Measurements from ENCODE around the gene GNB2.
"Not testable (repeated sequence)": the region's sequence is repeated elsewhere in the genome, so short reads cannot be mapped to it uniquely, and the experiment has no call there.

Gene GNB2

DNA sequence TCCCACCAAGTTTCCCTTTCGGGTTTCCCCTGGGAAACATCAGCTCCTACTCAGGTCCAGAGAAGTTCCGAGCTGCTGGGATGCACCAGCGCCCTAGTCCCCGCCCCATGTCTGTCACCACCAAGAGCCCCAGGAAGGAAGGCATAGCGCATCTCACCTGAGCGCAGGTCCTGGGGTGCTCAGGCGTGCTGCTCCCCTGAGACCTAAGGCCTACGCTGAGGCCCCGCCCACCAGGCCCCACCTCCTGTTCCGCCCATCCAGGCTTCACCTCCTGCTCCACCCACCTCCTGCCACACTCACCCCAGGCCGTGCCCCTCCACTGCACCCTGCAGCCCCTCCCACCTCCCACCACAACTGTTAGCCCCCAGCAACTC, 31.0 kb upstream of the GNB2 start:
- H3K4me1 Mint-ChIP-seq: peaks cover 5 to 6% of the 10 kb centered on the region in 2 donors
- ATAC-seq (replicated peaks) (peak; percentile 67 to 72), DNase-seq (no peak)
- H3K27ac Mint-ChIP-seq: no peak overlapping the region
- H3K36me3 Mint-ChIP-seq: no peaks in the 10 kb centered on the region
- no peak overlapping the region for H3K4me3 Mint-ChIP-seq
- H3K27me3 Mint-ChIP-seq: peaks cover 18 to 49% of the 10 kb centered on the region in 2 donors
- no peaks in the 10 kb centered on the region for H3K9me3 Mint-ChIP-seq

DNA sequence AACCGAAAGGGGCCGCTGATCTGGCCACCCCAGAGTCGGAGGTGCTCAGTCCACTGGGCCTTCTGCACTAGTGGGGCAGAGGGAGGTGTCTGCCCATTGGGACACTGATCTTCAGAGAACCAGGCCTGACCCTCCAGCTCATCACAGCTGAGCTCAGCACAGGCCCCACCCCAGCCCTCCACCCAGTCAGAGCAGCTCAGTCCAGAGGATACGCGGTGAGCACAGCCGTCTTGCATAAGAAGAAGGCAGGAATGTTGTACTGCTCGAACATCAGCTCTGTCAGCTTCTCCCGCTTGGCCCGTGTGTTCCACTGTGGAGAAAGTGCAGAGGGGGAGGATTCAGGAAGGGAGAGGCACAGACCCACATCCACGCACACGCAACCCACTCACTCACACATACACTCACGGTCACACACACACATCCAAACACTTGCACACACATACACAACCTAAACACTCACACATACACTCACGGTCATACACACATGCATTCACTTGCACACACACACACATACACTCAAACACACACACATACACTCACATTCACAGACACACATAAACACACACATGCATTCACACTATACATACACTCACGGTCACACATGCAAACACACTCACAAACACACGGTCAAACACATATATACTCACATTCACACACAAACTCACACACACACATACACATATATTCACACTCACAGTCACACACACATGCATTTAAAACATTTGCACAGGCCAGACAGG, 23.5 kb upstream of the GNB2 start:
- Mint-ChIP-seq H3K9me3 (no peaks in the 10 kb centered on the region), H3K4me3 (no peak overlapping the region), H3K36me3 (peaks cover 0 to 3% of the 10 kb centered on the region in 2 donors), H3K27me3 (peaks cover 42 to 72% of the 10 kb centered on the region in 2 donors), H3K4me1 (peaks cover 0 to 3% of the 10 kb centered on the region in 2 donors), H3K27ac (no peak overlapping the region)
- ATAC-seq (replicated peaks) (no peak), DNase-seq (no peak)

- H3K9me3 Mint-ChIP-seq: peaks cover 0 to 1% of the 10 kb centered on the region in 2 donors
- peaks cover 0 to 3% of the 10 kb centered on the region in 2 donors for H3K36me3 Mint-ChIP-seq
- DNase-seq: no peak
- H3K27ac Mint-ChIP-seq: no peak overlapping the region
- no peak for ATAC-seq (replicated peaks)
- peaks cover 0 to 3% of the 10 kb centered on the region in 2 donors for H3K4me1 Mint-ChIP-seq
- H3K4me3 Mint-ChIP-seq: no peak overlapping the region
- peaks cover 54 to 72% of the 10 kb centered on the region in 2 donors for H3K27me3 Mint-ChIP-seq
These were observed 18.4 kb upstream of the GNB2 start for GRCh38 chr7:100654908-100655831.

GRCh38 chr7:100655908-100656674, 17.4 kb upstream of the GNB2 start, which contains the start of gene ACTL6B:
Gene ACTL6B, minus strand, starts transcription at chr7:100656448. Its CDS starts 94 bp downstream, at chr7:100656354.
- H3K4me3 Mint-ChIP-seq: peak within 1 kb of the TSS in 1 of 2 donors; percentile 46
- H3K27me3 Mint-ChIP-seq: peaks cover 53 to 64% of the 10 kb centered on the region in 2 donors
- peaks cover 0 to 3% of the 10 kb centered on the region in 2 donors for H3K36me3 Mint-ChIP-seq
- ATAC-seq (replicated peaks) (peak in 1 of 2 donors; percentile 52), DNase-seq (no peak)
- peaks cover 0 to 1% of the 10 kb centered on the region in 2 donors for H3K9me3 Mint-ChIP-seq
- H3K4me1 Mint-ChIP-seq: peaks cover 0 to 3% of the 10 kb centered on the region in 2 donors
- H3K27ac Mint-ChIP-seq: no peak within 1 kb of the TSS

DNA sequence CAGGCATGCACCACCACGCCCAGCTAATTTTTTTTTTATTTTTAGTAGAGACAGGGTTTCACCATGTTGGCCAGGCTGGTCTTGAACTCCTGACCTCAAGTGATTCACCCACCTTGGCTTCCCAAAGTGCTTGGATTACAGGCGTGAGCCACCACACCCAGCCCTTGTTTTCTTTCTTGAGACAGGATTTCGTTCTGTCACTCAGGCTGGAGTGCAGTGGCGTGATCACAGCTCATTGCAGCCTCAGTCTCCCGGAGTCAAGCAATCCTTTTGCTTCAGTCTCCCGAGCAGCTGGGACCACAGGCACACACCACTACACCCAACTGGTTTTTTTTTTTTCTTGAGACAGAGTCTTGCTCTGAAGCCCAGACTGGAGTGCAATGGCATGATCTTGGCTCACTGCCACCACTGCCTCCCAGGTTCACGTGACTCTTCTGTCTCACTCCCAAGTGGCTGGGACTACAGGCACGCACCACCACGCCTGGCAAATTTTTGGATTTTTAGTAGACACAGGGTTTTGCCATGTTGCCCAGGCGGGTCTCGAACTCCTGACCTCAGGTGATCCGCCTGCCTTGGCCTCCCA, 11.3 kb upstream of the GNB2 start:
- ATAC-seq (replicated peaks); H3K4me3 Mint-ChIP-seq; DNase-seq; H3K27ac Mint-ChIP-seq; H3K36me3 Mint-ChIP-seq; H3K9me3 Mint-ChIP-seq; H3K4me1 Mint-ChIP-seq: not testable (repeated sequence)
- H3K27me3 Mint-ChIP-seq: peaks cover 20 to 26% of the 10 kb centered on the region in 2 donors

GRCh38 chr7:100665168-100665726, 8.3 kb upstream of the GNB2 start:
- peaks cover 4 to 8% of the 10 kb centered on the region in 2 donors for H3K4me1 Mint-ChIP-seq
- DNase-seq (no peak), ATAC-seq (replicated peaks) (no peak)
- H3K9me3 Mint-ChIP-seq: no peaks in the 10 kb centered on the region
- H3K27me3 Mint-ChIP-seq: peaks cover 8 to 12% of the 10 kb centered on the region in 2 donors
- H3K27ac Mint-ChIP-seq: no peak overlapping the region
- no peaks in the 10 kb centered on the region for H3K36me3 Mint-ChIP-seq
- H3K4me3 Mint-ChIP-seq: no peak overlapping the region

- no peak overlapping the region for H3K4me3 Mint-ChIP-seq
- peaks cover 4 to 8% of the 10 kb centered on the region in 2 donors for H3K4me1 Mint-ChIP-seq
- H3K9me3 Mint-ChIP-seq: no peaks in the 10 kb centered on the region
- H3K36me3 Mint-ChIP-seq: no peaks in the 10 kb centered on the region
- DNase-seq: no peak
- ATAC-seq (replicated peaks): no peak
- H3K27me3 Mint-ChIP-seq: peaks cover 0 to 12% of the 10 kb centered on the region in 2 donors
- no peak overlapping the region for H3K27ac Mint-ChIP-seq
These were observed 6.0 kb upstream of the GNB2 start for GRCh38 chr7:100667331-100668068.

- Mint-ChIP-seq H3K27ac (no peak overlapping the region), H3K4me1 (peaks cover 4 to 11% of the 10 kb centered on the region in 2 donors), H3K36me3 (no peaks in the 10 kb centered on the region), H3K9me3 (no peaks in the 10 kb centered on the region), H3K4me3 (no peak overlapping the region), H3K27me3 (peaks cover 0 to 12% of the 10 kb centered on the region in 2 donors)
- ATAC-seq (replicated peaks) (no peak), DNase-seq (no peak)
These were observed 5.5 kb upstream of the GNB2 start for GRCh38 chr7:100668069-100668449.

- not testable (repeated sequence) for H3K27ac Mint-ChIP-seq; H3K4me3 Mint-ChIP-seq; ATAC-seq (replicated peaks); DNase-seq; H3K36me3 Mint-ChIP-seq; H3K9me3 Mint-ChIP-seq
- H3K27me3 Mint-ChIP-seq: peaks cover 0 to 12% of the 10 kb centered on the region in 2 donors
- H3K4me1 Mint-ChIP-seq: peaks cover 6 to 15% of the 10 kb centered on the region in 2 donors
These were observed 4.4 kb upstream of the GNB2 start for GRCh38 chr7:100669106-100669505.

DNA sequence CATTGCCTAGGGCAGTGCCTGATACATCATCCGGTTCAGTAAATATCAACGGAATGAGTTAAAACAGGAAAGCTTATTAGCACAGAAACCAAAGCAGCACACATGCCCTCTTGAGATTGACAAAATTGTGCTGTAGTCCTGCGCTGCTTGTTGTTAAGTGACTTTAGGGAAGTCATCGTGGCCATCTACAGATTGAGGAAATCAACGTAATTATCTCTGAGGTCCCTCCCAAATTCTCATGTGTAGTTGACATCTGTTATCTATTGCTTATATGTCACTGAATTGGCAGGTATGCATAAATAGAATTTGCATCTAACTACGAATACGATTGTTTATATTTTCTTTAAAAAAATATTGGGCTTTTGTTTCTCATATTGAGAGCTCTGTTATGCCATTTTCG, 3.5 kb upstream of the GNB2 start:
- no peak for DNase-seq
- Mint-ChIP-seq H3K36me3 (peaks cover 2 to 9% of the 10 kb centered on the region in 2 donors), H3K27ac (no peak overlapping the region), H3K9me3 (no peaks in the 10 kb centered on the region), H3K4me3 (no peak overlapping the region), H3K4me1 (peaks cover 6 to 15% of the 10 kb centered on the region in 2 donors), H3K27me3 (peaks cover 0 to 12% of the 10 kb centered on the region in 2 donors)
- ATAC-seq (replicated peaks): no peak

DNA sequence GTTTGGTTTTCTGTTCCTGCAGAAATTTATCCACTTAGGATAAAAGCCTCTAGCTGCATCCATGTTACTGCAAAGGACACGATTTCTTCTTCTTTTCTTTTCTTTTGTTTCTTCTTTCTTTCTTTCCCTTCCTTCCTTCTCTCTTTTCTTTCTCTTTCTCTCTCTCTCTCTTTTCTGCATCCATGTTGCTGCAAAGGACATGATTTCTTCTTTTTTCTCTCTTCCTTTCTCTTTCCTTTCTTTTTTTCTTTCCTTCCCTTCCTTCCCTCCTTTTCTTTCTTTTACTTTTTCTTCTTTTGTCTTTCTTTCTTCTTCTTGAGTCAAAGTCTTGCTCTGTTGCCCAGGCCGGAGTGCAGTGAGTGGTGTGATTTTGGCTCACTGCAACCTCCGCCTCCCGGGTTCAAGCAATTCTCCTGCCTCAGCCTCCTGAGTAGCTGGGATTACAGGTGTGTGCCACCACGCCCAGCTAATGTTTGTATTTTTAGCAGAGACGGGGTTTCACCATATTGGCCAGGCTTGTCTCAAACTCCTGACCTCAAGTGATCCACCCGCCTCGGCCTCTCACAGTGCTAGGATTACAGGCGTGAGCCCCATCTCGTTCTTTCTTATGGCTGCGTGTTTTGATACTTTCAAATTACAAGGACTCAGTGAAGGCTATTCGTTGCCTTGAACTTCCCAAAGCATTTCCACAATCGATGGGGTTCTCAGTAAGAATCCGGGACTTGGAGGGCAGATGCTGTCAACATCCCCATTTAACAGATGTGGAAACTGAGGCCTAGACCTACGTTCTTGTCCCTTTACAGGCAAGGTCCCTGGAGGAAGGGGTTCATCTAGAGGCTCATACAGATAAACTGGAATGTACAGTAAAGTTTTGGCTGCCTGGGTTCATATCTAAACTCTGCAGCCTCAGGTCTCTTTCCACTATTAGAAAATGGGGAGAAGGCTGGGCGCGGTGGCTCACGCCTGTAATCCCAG, 1.9 kb upstream of the GNB2 start:
- Mint-ChIP-seq H3K27ac (no peak overlapping the region), H3K9me3 (no peaks in the 10 kb centered on the region), H3K27me3 (peaks cover 0 to 12% of the 10 kb centered on the region in 2 donors), H3K36me3 (peaks cover 6 to 13% of the 10 kb centered on the region in 2 donors), H3K4me1 (peaks cover 11 to 20% of the 10 kb centered on the region in 2 donors), H3K4me3 (no peak overlapping the region)
- ATAC-seq (replicated peaks) (no peak), DNase-seq (no peak)

DNA sequence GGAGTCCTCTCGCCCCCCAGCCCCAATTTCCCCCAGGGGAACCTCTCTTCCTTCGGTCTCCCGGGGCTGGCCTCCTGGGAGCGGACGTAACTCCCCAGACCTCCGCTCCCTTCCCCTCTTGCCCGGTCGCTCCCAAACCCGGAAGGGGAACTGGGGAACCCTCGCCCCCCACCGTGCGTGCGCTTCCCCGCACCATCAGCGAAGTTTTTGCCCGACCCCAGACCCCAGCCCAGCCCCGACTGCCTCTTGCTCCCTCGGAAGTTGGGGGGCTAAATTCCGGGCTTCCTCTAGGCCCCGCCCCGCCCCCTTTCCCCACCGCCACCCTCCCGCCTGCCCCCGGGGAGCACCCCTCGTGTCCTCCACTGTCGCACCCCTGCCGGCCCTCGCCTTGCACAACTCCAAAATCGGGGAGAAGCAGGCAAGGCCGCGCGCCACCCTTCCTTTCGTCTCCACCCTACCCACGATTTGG, 436 bp downstream of the GNB2 start:
- H3K36me3 Mint-ChIP-seq: peaks cover 13 to 25% of the 10 kb centered on the region in 2 donors
- H3K27ac Mint-ChIP-seq: peak overlapping the region; percentile 97
- DNase-seq (no peak), ATAC-seq (replicated peaks) (no peak)
- H3K9me3 Mint-ChIP-seq: no peaks in the 10 kb centered on the region
- peaks cover 16 to 25% of the 10 kb centered on the region in 2 donors for H3K4me1 Mint-ChIP-seq
- H3K27me3 Mint-ChIP-seq: no peaks in the 10 kb centered on the region
- H3K4me3 Mint-ChIP-seq: peak overlapping the region; percentile 92 to 97

Data from stimulated activated naive B cell treated with anti-CD40 and anti-IgM and Interleukin-4, amounts not matched to agents 10 μg/mL and 1 μg/mL and 100 μg/mL, for 72 hours (primary cell).